ENCODE data around the gene NEDD9. TPM values are rescaled to one million over a fixed set of nuclear protein-coding genes. Genes with fewer than 3 reads are reported as not detected.

Gene NEDD9
- total and polyA plus RNA-seq, 2 of the 13 experiments (the other 11 are each of a cell fraction or from before 2014, with no cell fraction given): 27.1 to 389 TPM

DNA sequence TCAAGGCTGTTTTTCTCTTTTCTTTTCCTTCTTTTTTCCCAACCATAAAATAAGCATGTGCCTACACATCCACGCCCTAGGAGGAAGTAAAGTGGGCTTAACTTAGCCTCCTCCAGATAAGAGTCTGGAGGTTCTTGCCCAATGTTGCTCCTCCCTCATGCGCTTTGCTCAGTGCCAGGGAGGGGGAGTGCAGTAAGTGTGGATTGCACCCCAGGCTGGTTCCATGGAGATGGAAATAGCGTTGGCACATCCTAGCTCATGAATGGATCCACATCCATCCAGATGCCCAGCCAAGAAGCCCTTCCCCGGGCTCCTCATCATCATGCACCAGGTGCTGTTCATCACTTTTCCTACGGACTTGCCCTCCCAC lies 58.2 kb downstream of the NEDD9 start:
- no TSS peak for BruUV-seq (replicated peaks)
- DNase-seq (ENCODE audit: low spot score) (no peak), FAIRE-seq (no peak), ATAC-seq (no peak)
- Histone ChIP-seq H3K27me3 (ENCODE audit: control insufficient read depth in 1 of 2, insufficient read depth in 2 of 2, low read length in 2 of 2) (no peaks in the 10 kb centered on the region), H3K9me3 (ENCODE audit: low read length) (no peaks in the 10 kb centered on the region), H3K9ac (ENCODE audit: insufficient read depth, low read depth, low read length) (no peak overlapping the region), H3K27ac (ENCODE audit: extremely low read length, insufficient read depth, low read length) (no peak overlapping the region), H3K36me3 (replicated peaks in 1 of 2; ENCODE audit: control insufficient read depth in 1 of 2, insufficient read depth in 2 of 2, low read length in 2 of 2) (no peaks in the 10 kb centered on the region), H4K20me1 (ENCODE audit: insufficient read depth, low read length) (no peaks in the 10 kb centered on the region), H3K4me1 (ENCODE audit: insufficient read depth, low read length) (peaks cover 45% of the 10 kb centered on the region), H3K79me2 (ENCODE audit: insufficient read depth, low read length) (no peaks in the 10 kb centered on the region), H2AFZ (ENCODE audit: low read length) (no peak overlapping the region), H3K4me2 (ENCODE audit: low read depth, low read length) (no peak overlapping the region), H3K4me3 (replicated peaks in 1 of 3; ENCODE audit: insufficient read depth in 1 of 3, low read depth in 2 of 3, low read length in 3 of 3) (no peak overlapping the region)
- in situ Hi-C loops (cut with HindIII; ENCODE audit: extremely low pct_ligation_motif_present, low pct_unique_long_range_greater_than_20kb) (loop anchor here (5.0 kb wide), 1 partner anchor 323 kb away; no protein-coding TSS in a partner anchor), intact Hi-C loops (cut with micrococcal nuclease; ENCODE audit: unreplicated experiment) (loop anchor here (10.0 kb wide), 1 partner anchor 401 kb away; no protein-coding TSS in a partner anchor)
- TF ChIP-seq YEATS2 (CRISPR knock-in tag; IDR thresholded peaks at IDR 0.05; ENCODE audit: borderline replicate concordance) (no peak), ZNF501 (CRISPR knock-in tag; IDR thresholded peaks at IDR 0.05) (0 out of 2 replicates have a peak, but pooled peaks have one; percentile 12), ZNF605 (CRISPR knock-in tag; IDR thresholded peaks at IDR 0.05) (0 out of 2 replicates have a peak, but pooled peaks have one; percentile 20), HHEX (CRISPR knock-in tag; IDR thresholded peaks at IDR 0.05) (no peak)
- ChIA-PET POLR2A (interaction anchor here (0.7 to 4.3 kb wide), 3 partner anchors 23 to 58 kb away, joined by 3 to 17 read pairs (median 5); partner anchors contain the start of gene NEDD9), CTCF (ENCODE audit: low intra/inter-chr PET ratio, low total read pairs) (interaction anchor here (4.4 kb wide), 1 partner anchor 322 kb away, joined by 65 read pairs; no protein-coding TSS in a partner anchor)
- over 99% methylated on average over 5 of the region's 5 CpGs for WGBS (ENCODE audit: low lambda C conversion rate)

DNA sequence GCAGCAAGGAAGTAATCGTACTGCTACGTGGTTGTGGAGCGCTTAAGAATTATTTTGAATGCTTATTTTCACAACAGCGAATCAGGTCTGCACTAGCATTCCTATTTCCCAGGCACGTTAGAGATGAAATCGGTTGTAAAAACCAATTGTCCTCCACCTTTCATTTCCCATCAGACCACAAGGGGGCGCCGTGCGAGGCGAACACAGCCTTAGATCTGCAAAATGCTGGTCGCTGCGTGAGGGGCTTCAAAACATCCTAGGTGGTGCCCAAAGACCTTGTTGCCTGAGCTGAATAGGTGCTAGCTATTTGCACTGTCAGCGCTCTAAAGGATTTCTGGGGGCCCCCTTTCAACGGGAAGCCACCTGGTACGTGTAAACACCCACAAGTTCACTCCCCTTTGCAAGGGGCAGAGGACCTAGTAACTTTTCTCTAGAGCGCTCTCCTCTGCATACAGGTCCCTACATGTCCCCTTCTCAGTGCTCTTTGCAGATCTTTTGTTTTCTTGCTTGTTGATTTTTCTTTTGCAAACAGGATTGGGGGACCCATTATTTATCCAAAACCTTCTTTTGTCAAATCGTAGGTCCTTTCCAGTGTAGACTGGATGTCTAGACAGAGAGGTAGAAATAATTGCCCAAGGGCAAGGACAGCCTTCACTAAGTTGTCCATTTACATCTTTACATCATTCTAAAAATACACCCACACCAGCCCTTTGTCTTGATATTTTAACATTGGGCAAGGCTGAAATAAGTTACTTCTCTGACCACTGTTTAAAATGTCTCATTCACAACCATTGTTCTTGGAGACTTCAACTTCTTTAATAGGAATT lies 59.8 kb downstream of the NEDD9 start:
- DNase-seq (ENCODE audit: low spot score): peak; percentile 66
- peak overlapping the region in 1 of 3 experiments; percentile 47; a peak in 2 of 6 replicates for H3K4me3 ChIP-seq (replicated peaks in 1 of 3; ENCODE audit: insufficient read depth in 1 of 3, low read depth in 2 of 3, low read length in 3 of 3)
- peak; percentile 86 for ATAC-seq
- BruUV-seq (replicated peaks): no TSS peak
- no peaks in the 10 kb centered on the region for H4K20me1 ChIP-seq (ENCODE audit: insufficient read depth, low read length)
- 32% methylated on average over 16 of the region's 17 CpGs for WGBS (ENCODE audit: low lambda C conversion rate)
- peak overlapping the region; percentile 7 for H2AFZ ChIP-seq (ENCODE audit: low read length)
- peak overlapping the region; percentile 71 for H3K4me2 ChIP-seq (ENCODE audit: low read depth, low read length)
- H3K4me1 ChIP-seq (ENCODE audit: insufficient read depth, low read length): peaks cover 36% of the 10 kb centered on the region
- ChIA-PET POLR2A (interaction anchor here (4.3 kb wide), 1 partner anchor 60 kb away, joined by 17 read pairs; the partner anchor contains the start of gene NEDD9), CTCF (ENCODE audit: low intra/inter-chr PET ratio, low total read pairs) (interaction anchor here (0.7 to 4.4 kb wide), 5 partner anchors 29 to 403 kb away, joined by 3 to 65 read pairs (median 7); no protein-coding TSS in a partner anchor)
- in situ Hi-C loops (cut with HindIII; ENCODE audit: extremely low pct_ligation_motif_present, low pct_unique_long_range_greater_than_20kb): loop anchor here (5.0 kb wide), 1 partner anchor 325 kb away; no protein-coding TSS in a partner anchor
- no peak overlapping the region for H3K27ac ChIP-seq (ENCODE audit: extremely low read length, insufficient read depth, low read length)
- peak; percentile 84 for FAIRE-seq
- H3K79me2 ChIP-seq (ENCODE audit: insufficient read depth, low read length): no peaks in the 10 kb centered on the region
- H3K9ac ChIP-seq (ENCODE audit: insufficient read depth, low read depth, low read length): no peak overlapping the region
- H3K27me3 ChIP-seq (ENCODE audit: control insufficient read depth in 1 of 2, insufficient read depth in 2 of 2, low read length in 2 of 2): no peaks in the 10 kb centered on the region
- no peaks in the 10 kb centered on the region for H3K36me3 ChIP-seq (replicated peaks in 1 of 2; ENCODE audit: control insufficient read depth in 1 of 2, insufficient read depth in 2 of 2, low read length in 2 of 2)
- intact Hi-C loops (cut with micrococcal nuclease; ENCODE audit: unreplicated experiment): loop anchor here (1.0 to 10.0 kb wide), 4 partner anchors 28 to 402 kb away; no protein-coding TSS in a partner anchor
- no peaks in the 10 kb centered on the region for H3K9me3 ChIP-seq (ENCODE audit: low read length)
- TF ChIP-seq, protein P1, sequence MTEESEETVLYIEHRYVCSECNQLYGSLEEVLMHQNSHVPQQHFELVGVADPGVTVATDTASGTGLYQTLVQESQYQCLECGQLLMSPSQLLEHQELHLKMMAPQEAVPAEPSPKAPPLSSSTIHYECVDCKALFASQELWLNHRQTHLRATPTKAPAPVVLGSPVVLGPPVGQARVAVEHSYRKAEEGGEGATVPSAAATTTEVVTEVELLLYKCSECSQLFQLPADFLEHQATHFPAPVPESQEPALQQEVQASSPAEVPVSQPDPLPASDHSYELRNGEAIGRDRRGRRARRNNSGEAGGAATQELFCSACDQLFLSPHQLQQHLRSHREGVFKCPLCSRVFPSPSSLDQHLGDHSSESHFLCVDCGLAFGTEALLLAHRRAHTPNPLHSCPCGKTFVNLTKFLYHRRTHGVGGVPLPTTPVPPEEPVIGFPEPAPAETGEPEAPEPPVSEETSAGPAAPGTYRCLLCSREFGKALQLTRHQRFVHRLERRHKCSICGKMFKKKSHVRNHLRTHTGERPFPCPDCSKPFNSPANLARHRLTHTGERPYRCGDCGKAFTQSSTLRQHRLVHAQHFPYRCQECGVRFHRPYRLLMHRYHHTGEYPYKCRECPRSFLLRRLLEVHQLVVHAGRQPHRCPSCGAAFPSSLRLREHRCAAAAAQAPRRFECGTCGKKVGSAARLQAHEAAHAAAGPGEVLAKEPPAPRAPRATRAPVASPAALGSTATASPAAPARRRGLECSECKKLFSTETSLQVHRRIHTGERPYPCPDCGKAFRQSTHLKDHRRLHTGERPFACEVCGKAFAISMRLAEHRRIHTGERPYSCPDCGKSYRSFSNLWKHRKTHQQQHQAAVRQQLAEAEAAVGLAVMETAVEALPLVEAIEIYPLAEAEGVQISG (CRISPR knock-in tag; IDR thresholded peaks at IDR 0.05): 0 out of 2 replicates have a peak, but pooled peaks have one; percentile 32
- TF ChIP-seq ZC3H13 (CRISPR knock-in tag; IDR thresholded peaks at IDR 0.05): no peak
- no peak; the same call in 1 of the 2 replicates for TF ChIP-seq ZNF350 (CRISPR knock-in tag; IDR thresholded peaks at IDR 0.05; ENCODE audit: borderline replicate concordance, low read depth)
- TF ChIP-seq FLYWCH1 (CRISPR knock-in tag; IDR thresholded peaks at IDR 0.05): no peak
- TF ChIP-seq IKZF4 (CRISPR knock-in tag; IDR thresholded peaks at IDR 0.05; ENCODE audit: borderline replicate concordance, low read depth, not compliant biosample characterization): no peak
- TF ChIP-seq CCDC6 (CRISPR knock-in tag; IDR thresholded peaks at IDR 0.05): no peak
- TF ChIP-seq MBD4 (IDR thresholded peaks at IDR 0.05; ENCODE audit: borderline replicate concordance, low read length): no peak
- no peak for TF ChIP-seq ZNF234 (CRISPR knock-in tag; conservative IDR thresholded peaks at IDR 0.05)

Measured in HepG2 (cell line).